BE2C (cell line): Measurements from ENCODE around the gene TFCP2L1.

Experiments
- DNase-seq: peaks from one replicate; pipeline ENCODE4 v3.0.0-alpha.2; 2020
- H3K27me3 ChIP-seq: fragments of 250-450 bp; sonication (Bioruptor Pico); 2 replicates; pipeline ENCODE4 v1.5.1; 2020; ENCODE audit warnings: mild to moderate bottlenecking
- H3K36me3 ChIP-seq: fragments of 250-450 bp; sonication (Bioruptor Pico); 2 replicates; pipeline ENCODE4 v1.5.1; 2020; ENCODE audit warnings: mild to moderate bottlenecking
- H3K4me1 ChIP-seq: fragments of 250-450 bp; sonication (Bioruptor Pico); 2 replicates; pipeline ENCODE4 v1.5.1; 2020
- H3K4me3 ChIP-seq: 2 replicates; pipeline ENCODE4 v1.5.1; 2011; ENCODE audit warnings: low read depth, low read length
- H3K9me3 ChIP-seq: fragments of 250-450 bp; sonication (Bioruptor Pico); 2 replicates; pipeline ENCODE4 v1.5.1; 2020
- TF ChIP-seq, protein P1 (sequence below): IDR thresholded peaks from 2 replicates; pipeline ENCODE4 v1.5.1; 2012; ENCODE audit warnings: mild to moderate bottlenecking, low read depth, low read length

TFCP2L1 gene

GRCh38 chr2:121212661-121213325 is 72.2 kb downstream of the TFCP2L1 start:
- H3K27me3 ChIP-seq, result no peaks in the 10 kb centered on the region
- TF ChIP-seq, protein P1, sequence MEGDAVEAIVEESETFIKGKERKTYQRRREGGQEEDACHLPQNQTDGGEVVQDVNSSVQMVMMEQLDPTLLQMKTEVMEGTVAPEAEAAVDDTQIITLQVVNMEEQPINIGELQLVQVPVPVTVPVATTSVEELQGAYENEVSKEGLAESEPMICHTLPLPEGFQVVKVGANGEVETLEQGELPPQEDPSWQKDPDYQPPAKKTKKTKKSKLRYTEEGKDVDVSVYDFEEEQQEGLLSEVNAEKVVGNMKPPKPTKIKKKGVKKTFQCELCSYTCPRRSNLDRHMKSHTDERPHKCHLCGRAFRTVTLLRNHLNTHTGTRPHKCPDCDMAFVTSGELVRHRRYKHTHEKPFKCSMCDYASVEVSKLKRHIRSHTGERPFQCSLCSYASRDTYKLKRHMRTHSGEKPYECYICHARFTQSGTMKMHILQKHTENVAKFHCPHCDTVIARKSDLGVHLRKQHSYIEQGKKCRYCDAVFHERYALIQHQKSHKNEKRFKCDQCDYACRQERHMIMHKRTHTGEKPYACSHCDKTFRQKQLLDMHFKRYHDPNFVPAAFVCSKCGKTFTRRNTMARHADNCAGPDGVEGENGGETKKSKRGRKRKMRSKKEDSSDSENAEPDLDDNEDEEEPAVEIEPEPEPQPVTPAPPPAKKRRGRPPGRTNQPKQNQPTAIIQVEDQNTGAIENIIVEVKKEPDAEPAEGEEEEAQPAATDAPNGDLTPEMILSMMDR, result no peak
- H3K36me3 ChIP-seq, result no peaks in the 10 kb centered on the region
- H3K9me3 ChIP-seq, result no peaks in the 10 kb centered on the region
- H3K4me1 ChIP-seq, result peaks cover 4% of the 10 kb centered on the region; the same call in 1 of the 2 replicates
- no peak for DNase-seq
- H3K4me3 ChIP-seq, result no peak overlapping the region

DNA sequence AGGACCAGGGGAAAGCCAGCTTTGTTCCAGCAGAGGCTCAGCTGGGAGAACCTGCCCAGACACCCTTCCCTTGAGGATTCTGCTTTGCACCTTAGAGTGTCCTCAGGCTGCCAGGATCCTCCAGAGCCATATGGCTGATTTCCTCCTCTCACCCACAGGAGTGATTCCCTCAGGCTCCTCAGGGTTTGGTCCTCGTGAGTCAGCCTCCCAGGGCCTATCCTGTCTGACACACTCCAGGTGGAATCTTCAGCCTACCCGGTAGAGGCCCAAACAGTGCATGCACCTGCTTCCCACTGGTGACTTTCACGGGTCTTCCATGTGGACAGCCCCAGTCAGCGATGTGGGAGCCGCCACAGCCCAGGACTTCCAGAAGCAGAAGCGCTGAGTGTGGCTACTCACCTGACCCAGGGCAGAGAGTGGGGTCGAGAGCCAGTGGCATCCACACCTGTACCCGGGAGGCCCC is 73.3 kb downstream of the TFCP2L1 start:
- no peak overlapping the region for H3K4me3 ChIP-seq
- H3K4me1 ChIP-seq, result peaks cover 4% of the 10 kb centered on the region; the same call in 1 of the 2 replicates
- no peaks in the 10 kb centered on the region for H3K36me3 ChIP-seq
- TF ChIP-seq, protein P1, result no peak
- H3K27me3 ChIP-seq, result no peaks in the 10 kb centered on the region
- H3K9me3 ChIP-seq, result no peaks in the 10 kb centered on the region
- no peak for DNase-seq

DNA sequence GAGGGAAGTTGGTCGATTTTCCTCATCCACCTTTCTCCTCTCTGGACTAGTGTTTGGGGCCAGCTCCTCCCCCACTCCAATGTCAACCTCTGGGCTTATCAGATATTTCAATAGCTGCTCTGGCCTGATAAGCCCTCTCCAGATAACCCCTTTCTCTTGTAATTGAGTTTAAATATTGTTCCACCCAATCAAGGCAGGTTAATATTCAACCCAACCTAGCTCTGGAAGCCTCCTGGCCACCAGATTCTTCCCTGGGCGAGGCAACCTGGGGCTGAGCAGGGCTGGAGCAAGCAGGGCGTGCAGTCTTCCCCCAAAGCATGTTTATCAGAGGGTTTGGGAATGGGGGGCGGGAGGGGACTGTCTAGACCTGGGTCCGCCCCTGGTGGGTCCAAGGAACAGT is 73.8 kb downstream of the TFCP2L1 start:
- no peak for DNase-seq
- peaks cover 4% of the 10 kb centered on the region; the same call in 1 of the 2 replicates for H3K4me1 ChIP-seq
- H3K36me3 ChIP-seq, result no peaks in the 10 kb centered on the region
- TF ChIP-seq, protein P1, result no peak
- no peak overlapping the region for H3K4me3 ChIP-seq
- H3K27me3 ChIP-seq, result no peaks in the 10 kb centered on the region
- H3K9me3 ChIP-seq, result no peaks in the 10 kb centered on the region

DNA sequence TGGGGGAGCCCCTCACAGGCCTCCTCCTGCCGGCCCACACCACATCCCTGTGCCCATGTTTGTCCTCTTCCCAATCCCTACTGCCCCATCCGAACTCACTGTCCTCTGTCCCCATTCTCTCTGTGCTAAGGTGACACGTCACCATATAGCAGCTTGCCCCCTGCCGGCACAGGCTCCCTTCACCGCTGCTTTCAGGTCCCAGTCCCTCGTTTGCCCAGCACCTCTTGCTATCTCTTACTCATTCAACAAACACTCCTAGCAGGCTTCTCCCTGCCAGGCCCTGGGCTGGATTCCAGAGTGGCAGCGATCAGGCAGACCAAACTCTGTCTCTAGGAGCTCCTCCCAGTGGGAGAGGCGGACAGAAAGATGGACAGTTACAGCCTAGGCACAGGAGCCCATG is 74.3 kb downstream of the TFCP2L1 start:
- no peak overlapping the region for H3K4me3 ChIP-seq
- TF ChIP-seq, protein P1, result no peak
- DNase-seq, result no peak

DNA sequence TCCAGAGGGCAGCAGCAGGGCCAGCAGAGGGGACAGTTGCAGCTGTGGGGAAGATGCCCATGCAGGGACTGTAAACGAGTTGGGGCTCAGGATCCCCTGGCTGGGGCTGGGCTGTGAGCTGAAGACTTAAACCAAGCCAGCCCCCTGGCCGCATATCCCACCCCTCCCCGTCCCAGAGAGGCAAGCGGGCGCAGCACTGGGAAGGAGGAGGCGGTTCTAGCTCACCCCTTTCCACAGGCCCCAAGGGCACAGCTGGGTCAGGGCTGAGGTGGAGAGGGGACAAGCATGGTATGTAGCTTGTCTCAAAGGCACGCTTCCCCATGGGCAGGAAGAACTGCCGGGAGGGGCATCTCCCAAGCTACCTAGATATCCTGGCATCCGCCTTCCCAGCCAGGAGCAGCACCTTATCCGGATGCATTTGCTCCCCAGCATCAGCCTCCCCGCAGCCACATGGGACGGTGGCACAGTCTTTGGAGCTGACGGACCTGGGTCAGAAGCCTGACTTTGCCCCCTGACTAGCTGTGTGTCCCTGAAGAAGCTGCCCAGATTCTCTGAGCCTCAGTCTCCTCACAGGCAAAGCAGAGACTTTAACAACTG is 75.9 kb downstream of the TFCP2L1 start:
- TF ChIP-seq, protein P1, result no peak
- H3K4me1 ChIP-seq, result peaks cover 4% of the 10 kb centered on the region; the same call in 1 of the 2 replicates
- no peak overlapping the region for H3K4me3 ChIP-seq
- no peaks in the 10 kb centered on the region for H3K27me3 ChIP-seq
- DNase-seq, result no peak
- no peaks in the 10 kb centered on the region for H3K9me3 ChIP-seq
- no peaks in the 10 kb centered on the region for H3K36me3 ChIP-seq

More for the DNA sequence above, 74.3 kb downstream of the TFCP2L1 start:
- Histone ChIP-seq H3K4me1 (peaks cover 4% of the 10 kb centered on the region; the same call in 1 of the 2 replicates), H3K27me3 (no peaks in the 10 kb centered on the region), H3K9me3 (no peaks in the 10 kb centered on the region), H3K36me3 (no peaks in the 10 kb centered on the region)

DNA sequence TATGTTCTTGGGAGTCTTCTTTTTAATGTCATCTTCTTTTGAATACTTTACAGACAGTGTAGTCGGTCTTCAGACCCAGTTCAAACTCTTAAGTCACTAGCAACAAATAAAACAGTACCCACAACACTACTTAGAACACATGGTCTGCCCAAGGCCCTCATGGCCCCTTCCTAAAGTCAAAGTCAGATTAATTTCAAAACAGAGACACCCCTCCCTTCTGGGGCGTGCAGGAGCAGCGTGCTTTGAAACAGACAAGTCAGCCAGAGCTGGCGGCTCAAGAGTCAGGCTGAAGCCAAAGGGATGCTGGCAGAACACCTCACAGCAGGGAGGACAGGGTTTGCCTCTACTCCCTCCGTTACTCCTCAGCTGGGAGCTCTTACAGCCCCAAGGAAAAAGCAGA is 77.5 kb downstream of the TFCP2L1 start:
- no peak for DNase-seq
- Histone ChIP-seq H3K27me3 (no peaks in the 10 kb centered on the region), H3K9me3 (no peaks in the 10 kb centered on the region), H3K4me1 (peaks cover 4% of the 10 kb centered on the region; the same call in 1 of the 2 replicates), H3K36me3 (no peaks in the 10 kb centered on the region), H3K4me3 (no peak overlapping the region)
- TF ChIP-seq, protein P1, result no peak
